Breast epithelium (tissue), 3 donors: ENCODE measurements around the gene ENC1.

Source experiments
- POLR2A ChIP-seq: fragments of 450-650 bp; IDR thresholded peaks from one replicate; pipeline ENCODE4 v1.6.1; 2016; ENCODE audit warnings: antibody characterized with exemption, mild to moderate bottlenecking, moderate library complexity
- TF ChIP-seq, protein P1 (sequence below), 3 donors: fragments of 450-650 bp; IDR thresholded peaks; one replicate each; pipeline ENCODE4 v1.5.1; 2016 to 2017; ENCODE audit warnings: antibody characterized with exemption in 3 of 3, mild to moderate bottlenecking in 3 of 3, moderate library complexity in 3 of 3

DNA sequence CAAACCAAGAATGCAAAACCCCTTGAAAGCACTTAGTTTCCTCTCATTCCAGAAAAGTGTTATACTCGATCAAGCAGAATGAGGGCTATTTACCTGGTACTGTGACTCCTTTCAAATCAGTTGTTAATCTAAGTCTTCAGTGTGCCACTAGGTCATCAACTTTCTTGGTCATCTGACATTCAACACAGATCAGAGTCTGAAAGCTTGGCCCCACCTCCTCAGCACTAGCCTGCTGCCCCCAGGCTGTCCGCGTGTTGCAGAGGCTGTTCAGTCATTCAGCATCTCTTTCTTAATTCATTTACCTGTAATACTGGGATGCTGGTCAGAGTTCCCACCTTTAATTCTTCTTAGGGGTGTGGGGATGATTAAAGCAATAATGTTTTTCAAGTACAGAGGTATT is 28.5 kb downstream of the ENC1 start:
- TF ChIP-seq POLR2A: no peak
- TF ChIP-seq, protein P1, sequence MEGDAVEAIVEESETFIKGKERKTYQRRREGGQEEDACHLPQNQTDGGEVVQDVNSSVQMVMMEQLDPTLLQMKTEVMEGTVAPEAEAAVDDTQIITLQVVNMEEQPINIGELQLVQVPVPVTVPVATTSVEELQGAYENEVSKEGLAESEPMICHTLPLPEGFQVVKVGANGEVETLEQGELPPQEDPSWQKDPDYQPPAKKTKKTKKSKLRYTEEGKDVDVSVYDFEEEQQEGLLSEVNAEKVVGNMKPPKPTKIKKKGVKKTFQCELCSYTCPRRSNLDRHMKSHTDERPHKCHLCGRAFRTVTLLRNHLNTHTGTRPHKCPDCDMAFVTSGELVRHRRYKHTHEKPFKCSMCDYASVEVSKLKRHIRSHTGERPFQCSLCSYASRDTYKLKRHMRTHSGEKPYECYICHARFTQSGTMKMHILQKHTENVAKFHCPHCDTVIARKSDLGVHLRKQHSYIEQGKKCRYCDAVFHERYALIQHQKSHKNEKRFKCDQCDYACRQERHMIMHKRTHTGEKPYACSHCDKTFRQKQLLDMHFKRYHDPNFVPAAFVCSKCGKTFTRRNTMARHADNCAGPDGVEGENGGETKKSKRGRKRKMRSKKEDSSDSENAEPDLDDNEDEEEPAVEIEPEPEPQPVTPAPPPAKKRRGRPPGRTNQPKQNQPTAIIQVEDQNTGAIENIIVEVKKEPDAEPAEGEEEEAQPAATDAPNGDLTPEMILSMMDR (IDR thresholded peaks at IDR 0.05): no peak
